Hematopoietic multipotent progenitor cell treated with erythropoietin and hydrocortisone succinate and interleukin-3 and kit ligand, for 15 days (in vitro differentiated cells): ENCODE measurements around the gene DNAJB4.
A peak's percentile ranks its signal among the peaks of the same experiment; 100 is the strongest.
"Not testable (repeated sequence)": the region's sequence is repeated elsewhere in the genome, so short reads cannot be mapped to it uniquely, and the experiment has no call there.

Experiments
- DNase-seq: peaks from one replicate; pipeline ENCODE4 v3.0.0-alpha.2; 2015; ENCODE audit warnings: low spot score

The DNAJB4 gene

DNA sequence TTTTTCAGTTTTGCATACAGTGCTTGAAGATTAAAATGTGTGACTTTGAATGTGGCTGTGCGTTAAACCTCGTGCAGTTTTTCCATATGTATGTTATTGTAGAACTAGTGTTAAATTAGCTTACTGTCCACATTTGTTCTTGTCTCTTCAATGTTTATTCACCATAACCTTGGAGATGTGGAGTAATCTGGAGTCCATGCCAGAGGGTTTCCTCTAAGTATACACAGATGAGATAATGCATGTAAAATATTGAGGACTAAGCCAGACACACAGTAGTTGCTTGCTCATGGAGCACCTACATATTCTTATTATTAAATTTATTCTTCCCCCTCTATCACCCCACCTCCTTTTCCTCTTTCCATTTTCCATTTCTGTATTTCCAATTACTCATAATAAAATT, 33.3 kb downstream of the DNAJB4 start:
- DNase-seq = no peak

- DNase-seq = no peak
Measured at GRCh38 chr1:78038491-78038939, 33.8 kb downstream of the DNAJB4 start.

DNA sequence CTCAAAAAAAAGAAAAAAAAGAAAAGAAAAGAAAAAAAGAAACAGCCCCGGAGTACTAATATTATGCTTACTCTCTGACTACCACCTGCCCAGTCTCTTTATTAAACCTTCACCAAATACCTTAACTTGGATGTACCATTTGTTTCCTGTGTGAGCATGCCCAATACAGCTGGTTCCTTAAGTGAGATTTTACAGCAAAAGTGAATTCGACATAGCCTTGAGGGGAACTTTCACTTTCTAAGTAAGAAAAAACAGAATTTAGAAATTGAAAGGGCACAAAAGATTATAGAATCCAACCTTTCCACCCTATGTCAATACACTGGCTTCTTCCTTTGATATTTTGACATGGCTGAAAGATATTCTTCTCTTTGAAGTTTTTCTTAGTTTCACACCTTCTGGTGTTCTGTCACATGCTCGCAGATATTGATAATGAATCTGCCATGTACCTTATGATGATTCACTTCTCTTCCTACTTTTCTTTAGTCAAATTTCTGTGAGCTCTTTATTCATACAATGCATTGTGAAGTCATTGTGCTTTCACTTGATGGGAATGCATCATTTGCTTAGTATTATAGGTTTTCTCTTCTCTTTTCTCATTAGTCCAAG, 35.8 kb downstream of the DNAJB4 start:
- no peak for DNase-seq

- DNase-seq = no peak
Measured at GRCh38 chr1:78043436-78043835, 38.7 kb downstream of the DNAJB4 start.

GRCh38 chr1:78044796-78045562, 40.2 kb downstream of the DNAJB4 start:
- no peak for DNase-seq

- no peak for DNase-seq
Measured at GRCh38 chr1:78045563-78045925, 40.8 kb downstream of the DNAJB4 start.

- DNase-seq = no peak
Measured at GRCh38 chr1:78045926-78046778, 41.4 kb downstream of the DNAJB4 start, which contains the start of gene GIPC2. TSS of gene GIPC2 (plus strand) at chr1:78045966. CDS start at chr1:78046095, 129 bp downstream.

- no peak for DNase-seq
Measured at GRCh38 chr1:78047106-78047505, 42.4 kb downstream of the DNAJB4 start.

- no peak for DNase-seq
Measured at GRCh38 chr1:78047631-78048030, 42.9 kb downstream of the DNAJB4 start.

DNA sequence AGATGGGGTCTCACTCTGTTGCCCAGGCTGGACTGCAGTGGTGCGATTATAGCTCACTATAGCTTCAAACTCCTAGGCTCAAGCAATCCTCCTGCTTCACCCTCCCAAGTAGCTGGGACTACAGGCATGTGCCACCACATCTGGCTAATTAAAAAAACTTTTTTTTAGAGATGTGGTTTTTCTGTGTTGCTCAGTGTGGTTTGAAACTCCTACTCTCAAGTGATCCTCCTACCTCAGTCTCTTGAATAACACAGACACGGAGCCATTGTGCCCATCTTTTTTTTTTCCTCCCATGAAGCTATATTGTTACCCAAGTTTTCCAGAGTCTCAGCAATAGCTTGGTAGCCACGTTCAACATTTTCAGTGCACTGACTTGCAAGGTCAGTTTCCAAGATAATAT, 43.7 kb downstream of the DNAJB4 start:
- DNase-seq = no peak

- DNase-seq = no peak
Measured at GRCh38 chr1:78049396-78049795, 44.7 kb downstream of the DNAJB4 start.

DNA sequence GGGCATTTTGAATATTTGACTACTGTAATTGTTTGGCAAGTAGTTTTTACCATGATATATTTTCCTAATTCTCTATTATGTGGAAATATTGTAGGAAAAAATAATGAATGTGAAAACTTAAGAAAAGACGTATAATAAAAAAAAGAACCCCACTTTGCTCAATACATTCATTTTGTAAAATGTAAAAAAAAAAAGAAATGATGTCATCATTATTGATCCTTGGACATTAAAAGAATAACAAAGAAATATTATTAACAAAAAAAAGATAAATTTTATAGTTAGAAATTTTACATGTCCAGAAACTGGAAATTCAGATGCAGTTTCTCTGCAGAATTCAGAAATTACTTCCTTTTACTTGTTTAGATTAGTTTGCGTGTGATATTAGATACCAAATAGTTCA, 46.3 kb downstream of the DNAJB4 start:
- no peak for DNase-seq

DNA sequence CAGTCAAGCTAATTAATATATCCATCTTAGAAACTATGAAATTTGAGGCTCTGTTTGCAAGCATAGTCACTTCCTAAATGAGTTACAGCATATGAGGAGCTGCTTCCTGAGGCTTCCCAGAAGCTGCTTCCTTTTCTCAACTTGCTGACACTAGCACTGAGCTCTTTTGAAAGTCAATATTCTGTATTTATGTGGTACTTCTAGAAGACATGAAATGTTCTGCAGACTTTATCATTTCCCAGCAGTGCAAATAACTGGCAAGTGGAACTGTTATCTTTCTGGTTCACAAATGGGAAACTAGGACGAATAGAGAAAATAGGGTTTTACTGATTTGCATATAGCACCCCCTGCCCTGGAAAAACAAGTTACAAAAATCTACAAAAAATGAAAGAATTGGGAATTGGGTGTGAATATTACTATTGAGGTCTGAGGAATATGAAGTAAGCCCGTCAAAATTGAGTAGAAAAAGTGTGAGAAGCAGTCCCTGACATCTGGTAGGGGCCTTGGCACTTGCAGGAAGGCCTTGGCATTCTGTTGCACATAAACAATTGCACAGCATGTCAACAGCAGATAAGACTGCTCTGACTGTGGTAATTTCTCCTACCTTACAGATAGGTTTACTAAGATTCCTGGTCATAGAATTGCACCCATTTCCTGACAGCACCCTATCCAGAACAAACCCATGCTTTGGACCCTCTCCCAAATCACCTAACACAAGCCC, 48.1 kb downstream of the DNAJB4 start:
- DNase-seq = peak; percentile 60

GRCh38 chr1:78053498-78053897, 48.8 kb downstream of the DNAJB4 start:
- DNase-seq = no peak

DNA sequence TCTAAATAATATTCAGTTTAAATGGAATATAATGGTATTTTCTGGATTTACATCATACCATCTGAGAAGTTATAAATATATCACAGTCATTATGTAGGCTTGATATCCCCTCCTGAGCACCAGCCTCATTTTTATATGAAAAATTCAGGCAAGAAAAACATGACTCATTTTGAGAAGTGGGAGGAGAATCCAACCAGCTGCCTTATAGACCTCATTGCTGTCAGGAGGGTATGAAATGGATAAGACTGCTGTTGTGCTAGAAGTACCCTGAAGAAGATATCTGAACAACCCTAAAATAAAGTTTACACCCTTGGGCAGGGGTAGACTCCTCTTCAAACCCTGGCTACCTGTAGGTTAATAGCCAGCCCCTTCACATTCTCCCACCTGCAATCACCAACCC, 49.8 kb downstream of the DNAJB4 start:
- no peak for DNase-seq

DNA sequence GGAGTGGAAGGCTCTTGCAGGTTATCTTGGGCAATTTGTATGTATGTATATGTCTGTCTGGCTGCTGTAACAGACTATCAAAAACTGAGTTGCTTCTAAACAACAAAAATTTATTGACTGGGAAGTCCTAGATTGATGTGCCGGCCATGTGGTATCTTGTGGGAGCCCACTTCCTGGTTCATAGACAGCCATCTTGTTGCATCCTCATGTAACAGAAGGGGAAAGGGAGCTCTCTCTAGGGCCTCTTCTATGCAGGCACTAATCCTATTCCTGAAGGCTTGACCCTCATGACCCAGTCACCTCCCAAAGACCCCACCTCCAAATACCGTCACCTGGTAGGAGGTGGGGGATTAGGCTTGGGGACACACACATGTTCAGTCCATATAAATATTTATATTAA, 50.2 kb downstream of the DNAJB4 start:
- DNase-seq = no peak

- DNase-seq = no peak
Measured at GRCh38 chr1:78055565-78056132, 50.9 kb downstream of the DNAJB4 start.

DNA sequence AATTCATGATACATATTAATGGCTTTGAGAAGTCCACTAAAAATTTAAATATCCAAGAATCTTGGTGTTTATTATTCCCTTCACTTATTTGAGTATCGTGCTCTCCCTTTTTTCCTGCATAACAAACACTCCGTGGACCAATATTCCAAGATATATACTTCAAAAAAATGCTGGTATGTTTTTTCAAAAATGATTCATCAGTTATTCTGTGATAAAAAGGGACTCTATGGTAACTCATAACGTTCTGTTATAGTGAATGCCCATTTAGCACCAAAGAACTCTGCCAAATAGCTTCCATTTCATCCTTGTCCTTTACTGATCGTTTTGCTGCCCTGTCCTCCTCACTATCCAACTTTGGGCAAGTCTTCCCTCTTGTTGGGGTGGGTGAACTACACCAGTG, 53.9 kb downstream of the DNAJB4 start:
- no peak for DNase-seq

DNA sequence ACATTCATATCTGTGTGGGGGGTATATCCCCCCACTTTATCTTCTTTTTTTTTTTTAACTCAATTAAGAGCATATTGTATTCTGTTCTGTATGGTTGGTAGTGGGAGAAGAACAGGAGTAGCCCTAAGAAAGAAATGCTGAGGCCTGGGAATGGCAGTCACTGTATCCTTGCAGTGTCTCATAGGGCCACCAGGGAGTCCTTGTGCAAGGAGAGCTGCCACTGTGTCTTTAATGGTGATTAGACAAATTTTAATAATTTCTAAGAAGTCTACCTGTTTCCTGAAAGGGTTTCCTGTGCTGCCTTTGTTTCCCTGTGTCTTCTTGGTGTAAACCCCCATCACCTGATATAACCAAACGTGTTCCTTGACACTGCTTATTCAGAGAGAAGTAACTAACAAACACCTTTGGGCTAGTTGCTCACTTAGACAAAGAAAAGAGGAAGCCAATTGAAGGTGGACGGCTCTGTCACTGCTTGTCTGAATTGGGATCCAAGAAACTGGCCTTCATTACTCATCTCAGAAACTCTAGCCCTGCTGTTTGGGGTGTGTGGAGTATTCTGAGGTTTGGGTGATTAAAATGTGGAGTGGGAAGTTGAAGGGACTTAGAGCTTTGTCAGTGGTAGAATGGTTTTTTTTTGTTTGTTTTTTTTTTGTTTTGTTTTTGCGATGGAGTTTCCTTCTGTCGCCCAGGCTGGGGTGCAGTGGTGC, 56.3 kb downstream of the DNAJB4 start:
- DNase-seq = no peak

DNA sequence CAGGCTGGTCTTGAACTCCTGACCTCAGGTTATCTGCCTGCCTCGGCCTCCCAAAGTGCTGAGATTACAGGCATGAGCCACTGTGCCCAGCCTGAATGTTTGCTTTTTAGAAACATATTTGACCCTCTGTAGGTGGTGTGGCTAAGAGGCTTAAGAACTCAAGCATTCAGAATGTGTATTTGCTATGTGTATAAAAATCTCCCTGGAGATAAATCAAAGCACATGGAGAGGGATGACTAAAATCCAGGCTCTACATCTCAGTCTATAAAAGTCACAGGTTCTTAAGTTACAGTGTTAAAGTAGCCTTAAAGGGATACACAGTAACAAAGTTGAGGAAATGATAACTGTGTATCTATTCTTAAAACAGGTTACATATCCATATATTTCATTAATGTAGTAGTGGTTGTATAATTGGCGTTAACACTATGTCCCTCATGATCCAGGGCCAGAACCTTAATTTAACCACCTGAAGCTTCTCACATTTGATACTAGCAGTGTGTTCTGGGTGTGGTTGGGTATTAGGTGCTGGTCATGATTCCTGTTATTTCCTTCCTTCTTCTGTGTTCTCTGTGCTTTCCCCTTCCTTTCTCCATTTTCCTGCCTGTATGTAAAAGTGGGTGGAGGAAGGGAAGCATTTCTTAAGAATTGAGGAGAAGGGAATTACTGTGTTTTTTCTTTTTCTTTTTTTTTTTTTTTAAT, 57.2 kb downstream of the DNAJB4 start:
- DNase-seq = no peak

GRCh38 chr1:78064886-78065285, 60.1 kb downstream of the DNAJB4 start:
- not testable (repeated sequence) for DNase-seq
